Panc1 (cell line): ENCODE results near the gene HK1.

Experiments
- CTCF ChIP-seq: fragments of 450-650 bp; IDR thresholded peaks from 2 replicates; pipeline ENCODE4 v1.5.1; 2017; ENCODE audit warnings: mild to moderate bottlenecking
- POLR2AphosphoS5 ChIP-seq: IDR thresholded peaks from 2 replicates; pipeline ENCODE4 v1.6.1; 2012; ENCODE audit warnings: mild to moderate bottlenecking, low read depth, low read length, moderate library complexity
- REST ChIP-seq, 2 experiments: IDR thresholded peaks; 2 replicates each; pipeline ENCODE4 v1.6.1; 2011 to 2012; ENCODE audit warnings: low read depth in 2 of 2, control low read depth in 1 of 2, low read length in 1 of 2, mild to moderate bottlenecking in 1 of 2, moderate library complexity in 1 of 2; ENCODE audit not compliant: insufficient read depth in 1 of 2
- SIN3A ChIP-seq: IDR thresholded peaks from 2 replicates; pipeline ENCODE4 v1.6.1; 2012; ENCODE audit warnings: low read depth, mild to moderate bottlenecking, low read length, moderate library complexity, borderline replicate concordance; ENCODE audit not compliant: insufficient read depth

- TF ChIP-seq CTCF, result no peak
- no peak for TF ChIP-seq POLR2AphosphoS5
- TF ChIP-seq SIN3A, result no peak
- TF ChIP-seq REST (IDR thresholded peaks at IDR 0.05; ENCODE audit: insufficient read depth in 1 of 2, low read depth in 2 of 2, low read length in 1 of 2), result no peak
Measured at GRCh38 chr10:69340695-69341094, 62.4 kb downstream of the HK1 start.
